ENCODE results near the gene OR1B1.

DNA sequence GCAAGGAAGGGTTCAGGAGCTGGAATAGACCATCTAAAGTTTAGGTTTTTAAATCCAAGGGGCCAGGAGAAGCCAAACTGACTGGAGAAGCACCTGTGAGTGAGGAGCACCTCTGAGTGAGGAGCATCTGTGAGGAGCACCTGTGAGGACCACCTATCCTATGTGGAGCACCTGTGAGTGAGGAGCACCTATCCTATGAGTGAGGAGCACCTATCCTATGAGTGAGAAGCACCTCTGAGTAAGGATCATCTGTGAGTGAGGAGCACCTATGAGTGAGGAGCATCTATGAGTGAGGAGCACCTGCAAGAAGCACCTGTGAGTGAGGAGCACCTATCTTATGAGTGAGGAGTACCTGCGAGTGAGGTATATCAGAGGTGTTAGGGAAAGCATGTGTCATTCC is 50.8 kb downstream of the OR1B1 start:
- no peak for TF ChIP-seq POLR2A (IDR thresholded peaks at IDR 0.05; ENCODE audit: low read length)
- no peak for TF ChIP-seq GATA1 (IDR thresholded peaks at IDR 0.05; ENCODE audit: low read depth, low read length)
